Nucleus accumbens (tissue), 56 donors: ENCODE measurements around the gene REV3L.
"Not testable (repeated sequence)": the region's sequence is repeated elsewhere in the genome, so short reads cannot be mapped to it uniquely, and the experiment has no call there.

Experiments
- DNase-seq, 56 donors: peaks; one replicate each; lab custom pipeline; 2025; lab: John Stamatoyannopoulos, UW

The REV3L gene

GRCh38 chr6:111482959-111483735 is at the start of gene REV3L:
TSS of gene REV3L (minus strand) at chr6:111483218. CDS start at chr6:111482888, 330 bp downstream.
- DNase-seq: peak in 55 of 56 donors; percentile 39 to 93 (median 85)

GRCh38 chr6:111531185-111531584 is 48.2 kb upstream of the REV3L start:
- DNase-seq: no peak

- DNase-seq: no peak
Measured at GRCh38 chr6:111530667-111531066, 47.6 kb upstream of the REV3L start.

- DNase-seq: no peak
Measured at GRCh38 chr6:111530218-111530617, 47.2 kb upstream of the REV3L start.

GRCh38 chr6:111527367-111527766 is 44.3 kb upstream of the REV3L start:
- no peak for DNase-seq

- no peak for DNase-seq
Measured at GRCh38 chr6:111524735-111525134, 41.7 kb upstream of the REV3L start.

GRCh38 chr6:111524252-111524651 is 41.2 kb upstream of the REV3L start:
- no peak for DNase-seq

- peak in 1 of 56 donors; percentile 10 for DNase-seq
Measured at GRCh38 chr6:111523484-111524167, 40.6 kb upstream of the REV3L start.

- DNase-seq: no peak
Measured at GRCh38 chr6:111522393-111523020, 39.5 kb upstream of the REV3L start.

GRCh38 chr6:111521497-111522270 is 38.7 kb upstream of the REV3L start:
- no peak for DNase-seq

- DNase-seq: no peak
Measured at GRCh38 chr6:111520524-111520923, 37.5 kb upstream of the REV3L start.

- DNase-seq: no peak
Measured at GRCh38 chr6:111517965-111518364, 34.9 kb upstream of the REV3L start.

GRCh38 chr6:111515259-111515658 is 32.2 kb upstream of the REV3L start:
- DNase-seq: no peak

GRCh38 chr6:111514531-111514930 is 31.5 kb upstream of the REV3L start:
- not testable (repeated sequence) for DNase-seq

- DNase-seq: not testable (repeated sequence)
Measured at GRCh38 chr6:111507219-111507618, 24.2 kb upstream of the REV3L start.

- not testable (repeated sequence) for DNase-seq
Measured at GRCh38 chr6:111505498-111505897, 22.5 kb upstream of the REV3L start.

- no peak for DNase-seq
Measured at GRCh38 chr6:111503660-111504059, 20.6 kb upstream of the REV3L start.

GRCh38 chr6:111503194-111503593 is 20.2 kb upstream of the REV3L start:
- no peak for DNase-seq

- DNase-seq: no peak
Measured at GRCh38 chr6:111502154-111502553, 19.1 kb upstream of the REV3L start.

- no peak for DNase-seq
Measured at GRCh38 chr6:111499269-111499793, 16.3 kb upstream of the REV3L start.
